Neural progenitor cell (in vitro differentiated cells): Measurements from ENCODE around the gene ZNF280D. TPM values are rescaled to one million over a fixed set of nuclear protein-coding genes. Genes with fewer than 3 reads are reported as not detected.

Experiments
- DNase-seq: peaks from one replicate; pipeline ENCODE4 v3.0.0-alpha.2; 2016; ENCODE audit warnings: low spot score
- H2AFZ ChIP-seq: fragments of 200-600 bp; sonication (generic); replicated peaks from 2 replicates; pipeline ENCODE4 v1.6.1; 2016; ENCODE audit warnings: antibody characterized with exemption
- H3F3A ChIP-seq: fragments of 200-600 bp; sonication (generic); 2 replicates; pipeline ENCODE4 v1.6.1; 2016; ENCODE audit warnings: antibody characterized with exemption, low read depth
- H3K27ac ChIP-seq: fragments of 200-600 bp; sonication (generic); 2 replicates; pipeline ENCODE4 v1.5.1; 2016; ENCODE audit warnings: mild to moderate bottlenecking
- H3K27me3 ChIP-seq: fragments of 200-600 bp; sonication (generic); 2 replicates; pipeline ENCODE4 v1.6.1; 2016; ENCODE audit warnings: mild to moderate bottlenecking, moderate library complexity
- H3K36me3 ChIP-seq: fragments of 200-600 bp; sonication (generic); 2 replicates; pipeline ENCODE4 v1.5.1; 2016
- H3K4me1 ChIP-seq: fragments of 200-600 bp; sonication (generic); 2 replicates; pipeline ENCODE4 v1.6.1; 2016; ENCODE audit warnings: mixed run types
- H3K4me2 ChIP-seq: fragments of 200-600 bp; sonication (generic); 2 replicates; pipeline ENCODE4 v1.6.1; 2016
- H3K4me3 ChIP-seq: fragments of 200-600 bp; sonication (generic); 2 replicates; pipeline ENCODE4 v1.5.1; 2016
- H3K79me2 ChIP-seq: fragments of 200-600 bp; sonication (generic); 2 replicates; pipeline ENCODE4 v1.6.1; 2016; ENCODE audit warnings: low read depth
- H3K9ac ChIP-seq: fragments of 200-600 bp; sonication (generic); 2 replicates; pipeline ENCODE4 v1.6.1; 2016
- H3K9me3 ChIP-seq: fragments of 200-600 bp; sonication (generic); 2 replicates; pipeline ENCODE4 v1.5.1; 2016; ENCODE audit warnings: low read depth
- H4K20me1 ChIP-seq: fragments of 200-600 bp; sonication (generic); 2 replicates; pipeline ENCODE4 v1.6.1; 2016; ENCODE audit warnings: low read depth
- H3K27ac Mint-ChIP-seq: 3 replicates; pipeline ENCODE4 v1.8.0; 2021; ENCODE audit warnings: mixed read lengths
- H3K27me3 Mint-ChIP-seq: 2 replicates; pipeline ENCODE4 v1.8.0; 2022; ENCODE audit warnings: low read depth, mild to moderate bottlenecking, inconsistent platforms, moderate library complexity, mixed read lengths; ENCODE audit not compliant: insufficient read depth
- H3K36me3 Mint-ChIP-seq: 3 replicates; pipeline ENCODE4 v1.8.0; 2021; ENCODE audit warnings: mixed read lengths
- H3K4me1 Mint-ChIP-seq: 3 replicates; pipeline ENCODE4 v1.8.0; 2021; ENCODE audit warnings: mixed read lengths
- H3K4me3 Mint-ChIP-seq: 3 replicates; pipeline ENCODE4 v1.8.0; 2021; ENCODE audit warnings: mild to moderate bottlenecking, moderate library complexity, mixed read lengths
- H3K9me3 Mint-ChIP-seq: 3 replicates; pipeline ENCODE4 v1.8.0; 2020; ENCODE audit warnings: mixed read lengths
- EZH2 ChIP-seq: fragments of 200-600 bp; sonication (generic); IDR thresholded peaks from 2 replicates; pipeline ENCODE4 v1.6.1; 2017; ENCODE audit warnings: antibody characterized with exemption, mild to moderate bottlenecking, moderate library complexity
- EZH2phosphoT487 ChIP-seq: fragments of 200-600 bp; sonication (generic); IDR thresholded peaks from 2 replicates; pipeline ENCODE4 v1.6.1; 2017; ENCODE audit warnings: antibody characterized with exemption
- total RNA-seq: library from RNA; depleted of rRNA; stranded (reverse); fragments of >200 nt; gene quantifications from 2 replicates; pipeline ENCODE4 v1.2.3, GENCODE V29; 2015; ENCODE audit warnings: low replicate concordance
- TF ChIP-seq, protein P1 (sequence below): fragments of 200-600 bp; sonication (generic); IDR thresholded peaks from 2 replicates; pipeline ENCODE4 v1.5.1; 2017; ENCODE audit warnings: antibody characterized with exemption, mild to moderate bottlenecking

The ZNF280D gene
- total RNA-seq, 1 donor from 2014 or later, result 9.9 TPM

DNA sequence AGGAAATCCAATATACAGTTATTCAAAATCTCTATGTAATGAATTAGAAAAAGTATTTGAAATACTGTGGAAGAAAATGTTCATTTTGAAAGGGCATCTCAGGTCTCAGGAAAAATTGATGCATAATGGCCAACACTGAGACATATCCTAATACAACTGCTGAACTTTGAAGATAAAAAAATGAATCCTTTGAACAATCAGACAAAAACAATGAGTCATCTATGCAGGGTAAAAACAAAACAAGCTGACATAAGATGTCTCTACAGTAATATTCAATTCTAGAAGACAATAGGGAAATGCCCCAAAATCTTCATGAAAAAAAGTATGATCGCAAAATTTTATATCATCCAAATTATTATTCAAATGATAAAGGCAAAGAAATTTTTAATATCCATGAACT is 34.0 kb upstream of the ZNF280D start:
- H3K27ac ChIP-seq, result no peak overlapping the region
- no peak overlapping the region for H3K9ac ChIP-seq
- H3K9me3 ChIP-seq, result no peaks in the 10 kb centered on the region
- H3K4me2 ChIP-seq, result no peak overlapping the region
- Mint-ChIP-seq H3K4me3 (no peak overlapping the region), H3K27ac (no peak overlapping the region), H3K9me3 (no peaks in the 10 kb centered on the region), H3K36me3 (no peaks in the 10 kb centered on the region), H3K27me3 (peaks cover 2% of the 10 kb centered on the region), H3K4me1 (no peaks in the 10 kb centered on the region)
- no peaks in the 10 kb centered on the region for H3K79me2 ChIP-seq
- no peak for TF ChIP-seq EZH2phosphoT487
- no peak for TF ChIP-seq EZH2
- TF ChIP-seq, protein P1, sequence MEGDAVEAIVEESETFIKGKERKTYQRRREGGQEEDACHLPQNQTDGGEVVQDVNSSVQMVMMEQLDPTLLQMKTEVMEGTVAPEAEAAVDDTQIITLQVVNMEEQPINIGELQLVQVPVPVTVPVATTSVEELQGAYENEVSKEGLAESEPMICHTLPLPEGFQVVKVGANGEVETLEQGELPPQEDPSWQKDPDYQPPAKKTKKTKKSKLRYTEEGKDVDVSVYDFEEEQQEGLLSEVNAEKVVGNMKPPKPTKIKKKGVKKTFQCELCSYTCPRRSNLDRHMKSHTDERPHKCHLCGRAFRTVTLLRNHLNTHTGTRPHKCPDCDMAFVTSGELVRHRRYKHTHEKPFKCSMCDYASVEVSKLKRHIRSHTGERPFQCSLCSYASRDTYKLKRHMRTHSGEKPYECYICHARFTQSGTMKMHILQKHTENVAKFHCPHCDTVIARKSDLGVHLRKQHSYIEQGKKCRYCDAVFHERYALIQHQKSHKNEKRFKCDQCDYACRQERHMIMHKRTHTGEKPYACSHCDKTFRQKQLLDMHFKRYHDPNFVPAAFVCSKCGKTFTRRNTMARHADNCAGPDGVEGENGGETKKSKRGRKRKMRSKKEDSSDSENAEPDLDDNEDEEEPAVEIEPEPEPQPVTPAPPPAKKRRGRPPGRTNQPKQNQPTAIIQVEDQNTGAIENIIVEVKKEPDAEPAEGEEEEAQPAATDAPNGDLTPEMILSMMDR, result no peak
- no peaks in the 10 kb centered on the region for H3K4me1 ChIP-seq
- H4K20me1 ChIP-seq, result no peaks in the 10 kb centered on the region
- H3F3A ChIP-seq, result no peaks in the 10 kb centered on the region
- H3K36me3 ChIP-seq, result no peaks in the 10 kb centered on the region
- H3K27me3 ChIP-seq, result no peaks in the 10 kb centered on the region
- H2AFZ ChIP-seq, result no peak overlapping the region
- no peak overlapping the region for H3K4me3 ChIP-seq
- DNase-seq, result no peak

DNA sequence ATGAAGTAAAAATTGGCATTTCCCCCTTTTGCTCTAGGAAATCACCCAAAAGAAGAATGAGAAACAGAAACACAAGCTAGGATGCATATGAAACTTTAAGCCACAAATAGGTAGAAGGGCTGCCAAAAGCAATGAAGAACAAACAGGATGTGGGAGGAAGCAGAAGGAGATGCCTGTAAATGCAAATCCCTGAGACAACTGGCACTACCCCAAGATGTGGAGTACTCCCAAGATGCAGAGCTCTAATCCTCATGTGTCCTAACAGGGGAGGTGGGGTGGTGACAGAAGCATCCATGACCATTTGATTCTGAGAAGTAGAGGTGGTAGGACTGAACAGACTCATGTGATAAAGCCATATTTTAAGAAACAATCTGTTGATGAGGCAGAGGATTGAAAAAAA is 31.9 kb upstream of the ZNF280D start:
- no peak overlapping the region for H3K27ac ChIP-seq
- H3K4me1 ChIP-seq, result no peaks in the 10 kb centered on the region

GRCh38 chr15:56763141-56763895 is 30.0 kb upstream of the ZNF280D start:
- Histone ChIP-seq H3K9ac (no peak overlapping the region), H4K20me1 (no peaks in the 10 kb centered on the region), H3K79me2 (no peaks in the 10 kb centered on the region), H3K4me3 (no peak overlapping the region), H3K36me3 (no peaks in the 10 kb centered on the region), H3K4me2 (no peak overlapping the region), H3K9me3 (no peaks in the 10 kb centered on the region), H3K27me3 (no peaks in the 10 kb centered on the region), H2AFZ (no peak overlapping the region), H3K27ac (no peak overlapping the region), H3F3A (no peaks in the 10 kb centered on the region), H3K4me1 (no peaks in the 10 kb centered on the region)
- Mint-ChIP-seq H3K4me3 (no peak overlapping the region), H3K27ac (no peak overlapping the region), H3K4me1 (no peaks in the 10 kb centered on the region), H3K9me3 (no peaks in the 10 kb centered on the region), H3K27me3 (no peaks in the 10 kb centered on the region), H3K36me3 (no peaks in the 10 kb centered on the region)
- no peak for DNase-seq
- TF ChIP-seq EZH2phosphoT487 (no peak), EZH2 (no peak)
- TF ChIP-seq, protein P1, result no peak

More for the DNA sequence above, 31.9 kb upstream of the ZNF280D start:
- no peaks in the 10 kb centered on the region for H3K27me3 Mint-ChIP-seq
- Histone ChIP-seq H4K20me1 (no peaks in the 10 kb centered on the region), H3K4me2 (no peak overlapping the region), H3F3A (no peaks in the 10 kb centered on the region), H3K79me2 (no peaks in the 10 kb centered on the region), H3K9me3 (no peaks in the 10 kb centered on the region), H2AFZ (no peak overlapping the region), H3K4me3 (no peak overlapping the region), H3K27me3 (no peaks in the 10 kb centered on the region), H3K36me3 (no peaks in the 10 kb centered on the region), H3K9ac (no peak overlapping the region)
- no peaks in the 10 kb centered on the region for H3K9me3 Mint-ChIP-seq
- H3K27ac Mint-ChIP-seq, result no peak overlapping the region
- H3K4me3 Mint-ChIP-seq, result no peak overlapping the region
- H3K4me1 Mint-ChIP-seq, result no peaks in the 10 kb centered on the region
- no peaks in the 10 kb centered on the region for H3K36me3 Mint-ChIP-seq
- TF ChIP-seq EZH2phosphoT487, result no peak
- TF ChIP-seq, protein P1, result no peak
- no peak for TF ChIP-seq EZH2
- DNase-seq, result no peak
